CD4-positive, CD25-positive, alpha-beta regulatory T cell (primary cell): ENCODE results near the gene TSC1. TPM values are rescaled to one million over a fixed set of nuclear protein-coding genes. Genes with fewer than 3 reads are reported as not detected.
A peak's percentile ranks its signal among the peaks of the same experiment; 100 is the strongest.

ENCODE experiments used
- ATAC-seq, 2 donors: fragments of 150-1000 bp; cut with Tn5 transposase; one replicate each; pipeline ENCODE4 v1.10.0; 2021; ENCODE audit warnings: low read depth in 2 of 2, moderate number of reproducible peaks in 2 of 2, moderate library complexity in 1 of 2
- DNase-seq, 3 donors: peaks; one replicate each; pipeline versions ENCODE4 v3.0.0 to v3.0.0-alpha.2; 2012 to 2022; ENCODE audit warnings: mixed read lengths in 1 of 3
- H3K27ac ChIP-seq: one replicate; pipeline ENCODE4 v1.7.0; 2013; ENCODE audit warnings: mild to moderate bottlenecking, low read length; ENCODE audit not compliant: insufficient read depth, poor library complexity, severe bottlenecking
- H3K27me3 ChIP-seq: one replicate; pipeline ENCODE4 v1.7.0; 2013; ENCODE audit warnings: low read length; ENCODE audit not compliant: control insufficient read depth, insufficient read depth
- H3K36me3 ChIP-seq: one replicate; pipeline ENCODE4 v1.7.0; 2013; ENCODE audit warnings: mild to moderate bottlenecking, low read length, moderate library complexity; ENCODE audit not compliant: control insufficient read depth, insufficient read depth
- H3K4me1 ChIP-seq: 2 replicates; pipeline ENCODE4 v1.7.0; 2013; ENCODE audit warnings: mild to moderate bottlenecking, low read length; ENCODE audit not compliant: insufficient read depth, control insufficient read depth, poor library complexity, severe bottlenecking
- H3K4me3 ChIP-seq: one replicate; pipeline ENCODE4 v1.7.0; 2013; ENCODE audit warnings: low read depth, mild to moderate bottlenecking, low read length, moderate library complexity
- H3K9me3 ChIP-seq, 2 experiments: 1 replicate in 1 of 2; 2 replicates in 1 of 2; pipeline ENCODE4 v1.7.0; 2013; ENCODE audit warnings: low read length in 2 of 2, mild to moderate bottlenecking in 1 of 2, moderate library complexity in 1 of 2; ENCODE audit not compliant: control insufficient read depth in 2 of 2
- H3K27ac Mint-ChIP-seq, 3 donors: one replicate each; pipeline ENCODE4 v1.8.0; 2020 to 2022; ENCODE audit warnings: mild to moderate bottlenecking in 3 of 3, mixed read lengths in 3 of 3, moderate library complexity in 2 of 3
- H3K27me3 Mint-ChIP-seq: one replicate; pipeline ENCODE4 v1.8.0; 2022; ENCODE audit warnings: mild to moderate bottlenecking, mixed read lengths
- H3K36me3 Mint-ChIP-seq: one replicate; pipeline ENCODE4 v1.8.0; 2020; ENCODE audit warnings: mixed read lengths
- H3K4me1 Mint-ChIP-seq, 4 donors: one replicate each; pipeline ENCODE4 v1.8.0; 2020 to 2022; ENCODE audit warnings: mixed read lengths in 4 of 4, mild to moderate bottlenecking in 1 of 4
- H3K4me3 Mint-ChIP-seq, 4 donors: one replicate each; pipeline ENCODE4 v1.8.0; 2020 to 2022; ENCODE audit warnings: mild to moderate bottlenecking in 4 of 4, mixed read lengths in 4 of 4, moderate library complexity in 3 of 4
- H3K9me3 Mint-ChIP-seq, 7 donors: one replicate each; pipeline ENCODE4 v1.8.0; 2020 to 2022; ENCODE audit warnings: mixed read lengths in 7 of 7, mild to moderate bottlenecking in 3 of 7, moderate library complexity in 2 of 7
- polyA plus RNA-seq, 4 donors: library from polyadenylated mRNA; unstranded; fragments of 300-500 nt; fragmentation: Illumina TruSeq; gene quantifications; one replicate each; pipeline ENCODE4 v1.2.3, GENCODE V29; 2021
- total RNA-seq: library from RNA; stranded (reverse); gene quantifications from one replicate; pipeline ENCODE4 v1.2.3, GENCODE V29; 2022

Gene TSC1
- total and polyA plus RNA-seq, 5 donors from 2014 or later: 8.7 to 63.0 (median 11.7) TPM

DNA sequence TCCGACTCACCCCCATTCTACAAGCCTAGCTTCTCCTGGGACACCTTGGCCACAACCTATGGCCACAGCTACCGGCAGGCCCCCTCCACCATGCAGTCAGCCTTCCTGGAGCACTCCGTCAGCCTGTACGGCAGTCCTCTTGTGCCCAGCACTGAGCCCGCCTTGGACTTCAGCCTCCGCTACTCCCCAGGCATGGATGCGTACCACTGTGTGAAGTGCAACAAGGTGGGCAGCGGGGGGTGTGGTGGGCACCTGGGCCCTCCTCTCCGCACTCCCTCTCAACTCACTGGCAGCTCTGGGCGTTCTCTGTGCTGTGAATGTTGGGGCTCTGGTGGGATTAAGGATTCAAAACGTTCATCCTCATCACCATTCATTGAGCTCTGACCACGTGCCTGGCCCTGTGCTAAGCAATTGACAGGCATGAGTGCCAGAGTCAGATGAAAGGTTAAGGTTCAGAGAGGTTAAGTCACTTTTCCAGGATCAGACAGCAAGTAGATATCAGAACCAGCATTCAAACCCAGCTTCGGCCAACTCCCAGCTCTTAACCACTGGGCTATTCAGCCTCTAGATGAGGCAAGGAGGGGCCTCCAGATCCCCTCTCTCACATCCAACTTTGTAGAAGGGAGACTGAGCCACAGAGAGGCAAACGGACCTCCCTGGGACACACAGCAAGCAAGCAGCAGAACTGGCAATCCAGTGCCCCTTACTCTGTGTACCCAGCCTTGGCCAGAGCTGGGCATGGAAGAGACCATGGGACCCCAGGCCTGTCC lies 44.0 kb upstream of the TSC1 start:
- peaks cover 16% of the 10 kb centered on the region for H3K27me3 Mint-ChIP-seq
- peaks cover 2% of the 10 kb centered on the region for H3K27me3 ChIP-seq
- ATAC-seq: no peak
- H3K4me1 Mint-ChIP-seq: no peaks in the 10 kb centered on the region
- H3K4me3 ChIP-seq: no peak overlapping the region
- no peaks in the 10 kb centered on the region for H3K36me3 ChIP-seq
- no peaks in the 10 kb centered on the region for H3K4me1 ChIP-seq
- no peak overlapping the region for H3K4me3 Mint-ChIP-seq
- no peak overlapping the region for H3K27ac Mint-ChIP-seq
- no peaks in the 10 kb centered on the region for H3K9me3 ChIP-seq
- no peaks in the 10 kb centered on the region for H3K36me3 Mint-ChIP-seq
- H3K27ac ChIP-seq: no peak overlapping the region
- DNase-seq: no peak
- peaks cover 0 to 2% (median 0%) of the 10 kb centered on the region in 7 donors for H3K9me3 Mint-ChIP-seq

DNA sequence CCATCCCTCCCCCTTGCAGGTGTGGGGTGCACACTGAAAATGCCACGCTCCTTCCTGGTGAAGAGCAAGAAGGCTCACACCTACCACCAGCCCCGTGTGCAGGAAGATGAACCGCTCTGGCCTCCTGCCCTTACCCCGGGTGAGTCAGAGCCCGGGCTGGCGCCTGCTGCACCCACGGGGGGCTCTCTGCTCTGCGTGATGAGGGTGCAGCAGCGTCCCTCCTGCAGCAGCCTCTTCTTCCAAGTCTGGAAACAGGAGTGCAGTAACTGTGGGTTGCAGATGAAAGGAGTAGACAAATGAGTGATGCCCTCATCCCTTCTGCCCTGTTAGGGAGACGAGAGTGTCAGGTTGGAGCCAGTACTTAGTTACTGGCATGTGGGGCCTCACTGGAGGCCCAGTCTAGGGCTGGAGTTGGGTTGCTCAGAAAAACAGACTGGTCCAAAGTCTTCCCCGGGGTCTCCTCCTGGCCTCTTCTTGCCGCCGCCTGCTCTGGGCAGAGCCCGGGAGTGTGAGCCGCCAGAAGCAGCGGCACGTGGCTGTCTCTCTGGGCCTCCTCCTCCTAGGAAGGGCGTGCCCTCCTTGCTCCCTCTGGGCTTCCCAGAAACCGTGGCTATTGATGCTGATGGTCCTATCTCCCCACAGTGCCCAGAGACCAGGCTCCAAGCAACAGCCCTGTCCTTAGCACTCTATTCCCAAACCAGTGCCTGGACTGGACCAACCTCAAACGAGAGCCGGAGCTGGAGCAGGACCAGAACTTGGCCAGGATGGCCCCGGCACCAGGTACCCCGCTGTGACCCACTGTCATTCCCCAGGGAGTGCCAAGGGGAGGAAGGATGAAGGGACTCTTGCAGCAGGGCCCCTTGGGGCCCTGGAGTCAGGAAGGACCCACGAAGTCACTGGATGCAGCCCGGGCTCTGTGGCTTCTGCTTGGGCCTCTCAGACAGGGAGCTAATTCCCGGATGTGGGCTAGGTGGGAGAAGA lies 42.5 kb upstream of the TSC1 start:
- ATAC-seq: no peak
- H3K27ac ChIP-seq: no peak overlapping the region
- no peaks in the 10 kb centered on the region for H3K4me1 ChIP-seq
- H3K9me3 Mint-ChIP-seq: peaks cover 0 to 2% (median 0%) of the 10 kb centered on the region in 7 donors
- H3K27me3 Mint-ChIP-seq: peaks cover 19% of the 10 kb centered on the region
- H3K27me3 ChIP-seq: peaks cover 8% of the 10 kb centered on the region
- H3K27ac Mint-ChIP-seq: peak overlapping the region in 1 of 3 donors; percentile 49
- H3K4me1 Mint-ChIP-seq: no peaks in the 10 kb centered on the region
- no peaks in the 10 kb centered on the region for H3K36me3 Mint-ChIP-seq
- no peak overlapping the region for H3K4me3 ChIP-seq
- H3K9me3 ChIP-seq: no peaks in the 10 kb centered on the region
- H3K36me3 ChIP-seq: no peaks in the 10 kb centered on the region
- H3K4me3 Mint-ChIP-seq: no peak overlapping the region
- DNase-seq: no peak

DNA sequence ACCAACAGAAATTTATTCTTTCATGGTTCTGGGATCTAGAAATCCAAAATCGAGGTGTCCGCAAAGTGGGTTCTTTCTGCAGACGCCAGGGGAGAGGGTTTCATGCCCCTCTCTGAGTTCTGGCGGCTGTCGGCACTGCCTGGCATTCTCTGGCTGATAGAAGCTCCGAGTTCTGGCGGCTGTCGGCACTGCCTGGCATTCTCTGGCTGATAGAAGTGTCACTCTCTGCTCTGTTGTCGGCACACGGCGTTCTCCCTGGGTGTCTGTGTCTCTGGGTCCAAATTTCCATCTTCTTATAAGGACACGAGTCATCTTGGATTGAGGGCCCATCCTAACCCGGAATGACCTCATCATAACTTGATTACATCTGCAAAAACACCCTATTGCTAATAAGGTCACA lies 41.7 kb upstream of the TSC1 start:
- H3K27me3 Mint-ChIP-seq: peaks cover 22% of the 10 kb centered on the region
- H3K4me1 Mint-ChIP-seq: no peaks in the 10 kb centered on the region
- Histone ChIP-seq H3K4me1 (no peaks in the 10 kb centered on the region), H3K27ac (no peak overlapping the region), H3K9me3 (no peaks in the 10 kb centered on the region), H3K36me3 (no peaks in the 10 kb centered on the region), H3K4me3 (no peak overlapping the region), H3K27me3 (peaks cover 8% of the 10 kb centered on the region)
- H3K9me3 Mint-ChIP-seq: peaks cover 0 to 2% (median 0%) of the 10 kb centered on the region in 7 donors
- no peak overlapping the region for H3K4me3 Mint-ChIP-seq
- no peak for ATAC-seq
- H3K36me3 Mint-ChIP-seq: no peaks in the 10 kb centered on the region
- peak overlapping the region in 1 of 3 donors; percentile 49 for H3K27ac Mint-ChIP-seq
- no peak for DNase-seq

DNA sequence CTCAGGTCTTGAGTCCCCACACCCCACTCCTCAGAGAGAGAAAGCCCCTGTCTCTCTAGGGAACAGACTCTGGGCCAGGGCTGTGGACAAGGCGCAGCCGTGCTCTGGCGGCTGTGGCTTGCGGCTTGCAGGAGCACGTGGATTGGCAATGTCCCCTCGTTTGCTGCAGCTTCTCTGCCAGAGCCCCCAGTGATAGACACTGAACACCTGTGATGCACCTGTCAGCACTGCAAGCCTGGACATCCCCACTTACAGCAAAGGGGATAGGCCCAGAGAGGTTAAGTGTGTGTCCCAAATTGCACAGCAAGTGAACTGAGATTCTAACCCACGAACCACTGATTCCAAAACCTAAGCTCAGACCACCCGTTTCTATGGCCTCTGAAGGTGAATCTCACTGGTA lies 41.1 kb upstream of the TSC1 start:
- ATAC-seq: no peak
- DNase-seq: no peak
- Histone ChIP-seq H3K36me3 (no peaks in the 10 kb centered on the region), H3K4me1 (no peaks in the 10 kb centered on the region), H3K4me3 (no peak overlapping the region), H3K27ac (no peak overlapping the region), H3K27me3 (peaks cover 10% of the 10 kb centered on the region), H3K9me3 (no peaks in the 10 kb centered on the region)
- H3K4me1 Mint-ChIP-seq: no peaks in the 10 kb centered on the region
- peaks cover 26% of the 10 kb centered on the region for H3K27me3 Mint-ChIP-seq
- H3K9me3 Mint-ChIP-seq: peaks cover 0 to 2% (median 0%) of the 10 kb centered on the region in 7 donors
- H3K36me3 Mint-ChIP-seq: no peaks in the 10 kb centered on the region
- no peak overlapping the region for H3K27ac Mint-ChIP-seq
- no peak overlapping the region for H3K4me3 Mint-ChIP-seq

DNA sequence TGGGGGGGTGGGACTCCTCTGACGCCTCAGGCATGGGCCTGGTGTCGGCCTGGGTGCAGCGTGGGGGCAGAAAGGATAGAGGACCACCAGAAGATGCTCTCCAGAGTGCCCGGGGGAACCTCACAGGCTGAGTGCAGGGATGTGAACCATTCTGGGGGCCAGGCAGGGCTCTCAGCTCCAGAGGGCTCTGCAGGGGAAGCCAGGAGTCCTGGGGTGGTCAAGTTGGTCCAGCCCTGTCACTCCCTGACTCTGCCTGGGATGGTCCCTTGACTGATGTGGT lies 40.6 kb upstream of the TSC1 start:
- H3K4me3 ChIP-seq: no peak overlapping the region
- peaks cover 28% of the 10 kb centered on the region for H3K27me3 Mint-ChIP-seq
- H3K4me1 ChIP-seq: no peaks in the 10 kb centered on the region
- no peak overlapping the region for H3K27ac ChIP-seq
- peaks cover 14% of the 10 kb centered on the region for H3K27me3 ChIP-seq
- H3K9me3 Mint-ChIP-seq: no peaks in the 10 kb centered on the region
- H3K9me3 ChIP-seq: no peaks in the 10 kb centered on the region
- no peaks in the 10 kb centered on the region for H3K4me1 Mint-ChIP-seq
- DNase-seq (no peak), ATAC-seq (no peak)
- no peak overlapping the region for H3K4me3 Mint-ChIP-seq
- H3K36me3 ChIP-seq: no peaks in the 10 kb centered on the region
- H3K27ac Mint-ChIP-seq: no peak overlapping the region
- H3K36me3 Mint-ChIP-seq: no peaks in the 10 kb centered on the region

DNA sequence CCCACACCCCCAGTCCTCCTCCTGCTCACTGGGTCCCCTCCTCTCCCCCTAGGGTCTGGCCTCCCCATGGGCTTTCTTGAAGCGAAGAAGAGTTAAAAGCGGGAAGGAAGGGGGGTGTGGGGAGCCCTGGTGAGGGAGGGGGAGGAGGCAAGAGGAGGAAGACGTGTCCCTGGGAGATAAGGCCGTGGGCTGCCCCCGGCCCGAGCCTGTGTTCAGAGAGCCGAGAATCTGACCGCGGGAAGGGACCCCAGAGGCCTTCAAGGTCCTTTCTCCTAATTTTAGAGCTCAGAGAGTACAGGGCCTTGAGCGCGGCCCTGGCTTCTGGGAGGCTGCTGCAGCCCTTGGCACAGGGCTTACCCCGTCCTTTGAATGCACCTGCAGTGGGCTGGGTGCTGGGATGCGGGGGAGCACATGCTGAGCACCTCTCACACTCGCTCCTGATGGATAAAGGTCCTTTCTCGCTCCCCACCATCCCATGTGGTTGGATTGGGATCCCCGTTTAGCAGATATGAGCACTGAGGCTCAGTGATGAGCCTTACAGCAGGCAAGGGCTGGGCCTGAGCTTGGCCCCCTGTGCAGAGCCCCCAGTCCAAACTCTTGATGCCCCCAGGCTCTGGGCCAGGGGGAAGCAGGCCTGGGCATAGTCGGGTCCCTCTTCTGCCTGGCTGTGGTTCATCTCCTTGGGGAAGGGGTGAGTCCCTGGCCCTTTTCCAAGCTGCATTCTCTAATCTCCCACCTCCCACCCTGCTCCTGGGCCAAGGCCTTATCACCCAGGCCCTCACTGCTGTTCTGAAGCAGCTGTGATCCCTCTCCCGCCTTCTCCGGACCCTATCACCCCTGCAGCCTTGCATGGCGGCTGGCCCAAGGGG lies 40.0 kb upstream of the TSC1 start:
- no peak for DNase-seq
- peaks cover 31% of the 10 kb centered on the region for H3K27me3 Mint-ChIP-seq

DNA sequence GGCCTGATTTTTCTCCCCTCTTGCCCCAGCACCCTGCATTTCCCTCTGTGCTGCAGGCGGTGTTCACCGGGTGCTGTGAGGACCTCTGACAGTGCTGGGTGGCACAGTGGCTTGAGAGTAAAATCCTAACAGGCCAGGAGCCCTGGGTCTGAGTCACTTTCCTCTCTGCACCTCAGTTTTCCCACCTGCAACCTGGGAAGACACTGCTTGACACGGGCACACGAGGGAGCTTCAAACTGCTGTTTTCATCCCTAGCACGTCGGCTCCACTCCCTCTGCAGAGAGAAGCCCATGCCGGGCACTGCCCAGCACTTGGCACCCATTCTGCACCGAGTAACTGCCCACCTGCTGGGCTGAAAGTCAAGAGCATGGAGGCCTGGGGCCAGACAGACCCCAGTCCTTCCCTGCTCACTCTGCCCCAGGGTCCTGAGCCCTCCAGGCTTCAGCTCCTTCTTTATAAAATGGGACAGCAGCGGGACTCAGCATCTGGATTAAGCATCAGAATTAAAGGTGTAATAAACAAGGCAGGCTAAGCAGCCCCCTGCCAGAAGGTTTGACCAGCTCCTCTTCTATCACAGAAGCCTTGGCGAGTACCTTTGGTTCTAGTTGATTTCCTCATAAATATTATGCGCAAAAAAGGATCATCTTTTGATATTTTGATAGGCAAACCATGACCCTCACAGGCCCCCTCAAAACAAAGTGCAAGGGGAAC lies 39.2 kb upstream of the TSC1 start:
- no peaks in the 10 kb centered on the region for H3K36me3 ChIP-seq
- H3K9me3 Mint-ChIP-seq: no peaks in the 10 kb centered on the region
- no peak overlapping the region for H3K4me3 Mint-ChIP-seq
- no peak overlapping the region for H3K4me3 ChIP-seq
- peaks cover 0 to 2% (median 0%) of the 10 kb centered on the region in 4 donors for H3K4me1 Mint-ChIP-seq
- ATAC-seq (no peak), DNase-seq (no peak)
- no peaks in the 10 kb centered on the region for H3K4me1 ChIP-seq
- H3K9me3 ChIP-seq: no peaks in the 10 kb centered on the region
- H3K27ac ChIP-seq: no peak overlapping the region
- no peaks in the 10 kb centered on the region for H3K36me3 Mint-ChIP-seq
- H3K27ac Mint-ChIP-seq: no peak overlapping the region
- H3K27me3 ChIP-seq: peaks cover 25% of the 10 kb centered on the region
- H3K27me3 Mint-ChIP-seq: peaks cover 37% of the 10 kb centered on the region

More for the DNA sequence above, 40.0 kb upstream of the TSC1 start:
- Histone ChIP-seq H3K27me3 (peaks cover 20% of the 10 kb centered on the region), H3K9me3 (no peaks in the 10 kb centered on the region), H3K4me3 (no peak overlapping the region), H3K4me1 (no peaks in the 10 kb centered on the region), H3K36me3 (no peaks in the 10 kb centered on the region), H3K27ac (no peak overlapping the region)
- Mint-ChIP-seq H3K36me3 (no peaks in the 10 kb centered on the region), H3K9me3 (no peaks in the 10 kb centered on the region), H3K27ac (no peak overlapping the region), H3K4me1 (no peaks in the 10 kb centered on the region), H3K4me3 (no peak overlapping the region)
- ATAC-seq: no peak
